Inflammatory macrophage treated with lipopolysaccharide for 1 hour (primary cell): ENCODE data around the gene NYNRIN.
"Not testable (repeated sequence)": the region's sequence is repeated elsewhere in the genome, so short reads cannot be mapped to it uniquely, and the experiment has no call there.

ENCODE experiments used
- DNase-seq, 2 donors: peaks; one replicate each; pipeline ENCODE4 v3.0.0-alpha.2; 2020 to 2022

NYNRIN gene

GRCh38 chr14:24370748-24371147, 28.1 kb upstream of the NYNRIN start:
- DNase-seq, result no peak

GRCh38 chr14:24371605-24372004, 27.2 kb upstream of the NYNRIN start:
- not testable (repeated sequence) for DNase-seq

GRCh38 chr14:24372701-24373416, 25.9 kb upstream of the NYNRIN start:
- DNase-seq, result no peak

- DNase-seq, result no peak
Measured at GRCh38 chr14:24376448-24377070, 22.2 kb upstream of the NYNRIN start.

GRCh38 chr14:24377126-24377525, 21.7 kb upstream of the NYNRIN start:
- DNase-seq, result no peak

- DNase-seq, result no peak
Measured at GRCh38 chr14:24377657-24378056, 21.1 kb upstream of the NYNRIN start.

GRCh38 chr14:24378327-24378726, 20.5 kb upstream of the NYNRIN start:
- DNase-seq, result no peak

GRCh38 chr14:24378981-24379906, 19.6 kb upstream of the NYNRIN start:
- no peak for DNase-seq

GRCh38 chr14:24379907-24380730, 18.7 kb upstream of the NYNRIN start:
- no peak for DNase-seq

GRCh38 chr14:24381363-24382063, 17.3 kb upstream of the NYNRIN start:
- DNase-seq, result no peak

- DNase-seq, result no peak
Measured at GRCh38 chr14:24382064-24382371, 16.8 kb upstream of the NYNRIN start.

GRCh38 chr14:24384169-24384568, 14.6 kb upstream of the NYNRIN start:
- DNase-seq, result no peak

GRCh38 chr14:24385524-24385923, 13.3 kb upstream of the NYNRIN start:
- no peak for DNase-seq

- DNase-seq, result no peak
Measured at GRCh38 chr14:24387009-24387345, 11.8 kb upstream of the NYNRIN start.

- DNase-seq, result not testable (repeated sequence)
Measured at GRCh38 chr14:24387579-24387978, 11.2 kb upstream of the NYNRIN start.

- no peak for DNase-seq
Measured at GRCh38 chr14:24388474-24389179, 10.2 kb upstream of the NYNRIN start.

- no peak for DNase-seq
Measured at GRCh38 chr14:24389226-24389848, 9.5 kb upstream of the NYNRIN start.

GRCh38 chr14:24390701-24391468, 7.9 kb upstream of the NYNRIN start:
- no peak for DNase-seq

GRCh38 chr14:24392325-24393091, 6.3 kb upstream of the NYNRIN start:
- no peak for DNase-seq

GRCh38 chr14:24394275-24394674, 4.5 kb upstream of the NYNRIN start:
- DNase-seq, result no peak
